Body of pancreas (tissue), 4 donors: Measurements from ENCODE around the gene ABCC4. TPM values are rescaled to one million over a fixed set of nuclear protein-coding genes. Genes with fewer than 3 reads are reported as not detected.

Source experiments
- ATAC-seq: fragments of 150-250 bp; one replicate; pipeline ENCODE4 v1.9.1; 2016
- DNase-seq, 4 donors: peaks; one replicate each; pipeline ENCODE4 v3.0.0-alpha.2; 2019
- H3K27ac ChIP-seq, 4 donors: fragments of 200-600 bp; sonication (generic); 1 replicate in 3 of 4; 2 replicates in 1 of 4; pipeline versions ENCODE4 v1.5.1 to v1.6.1; 2016 to 2019; ENCODE audit warnings: mild to moderate bottlenecking in 1 of 4, mixed read lengths in 1 of 4, moderate library complexity in 1 of 4
- H3K27me3 ChIP-seq, 2 donors: fragments of 200-600 bp; sonication (generic); one replicate each; pipeline ENCODE4 v1.6.0; 2016; ENCODE audit warnings: mild to moderate bottlenecking in 1 of 2
- H3K36me3 ChIP-seq, 2 donors: fragments of 200-600 bp; sonication (generic); replicated peaks in 1 of 2; 2 replicates each; pipeline ENCODE4 v1.5.1; 2016; ENCODE audit warnings: low read depth in 2 of 2; ENCODE audit not compliant: insufficient read depth in 1 of 2
- H3K4me1 ChIP-seq: fragments of 200-600 bp; sonication (generic); one replicate; pipeline ENCODE4 v1.6.0; 2016
- H3K4me3 ChIP-seq, 2 donors: fragments of 200-600 bp; sonication (generic); 1 replicate in 1 of 2; 2 replicates in 1 of 2; pipeline ENCODE4 v1.5.1; 2016 to 2019
- H3K9me3 ChIP-seq, 3 donors: fragments of 200-600 bp; sonication (generic); 1 replicate in 2 of 3; 2 replicates in 1 of 3; pipeline ENCODE4 v1.5.1; 2016
- POLR2A ChIP-seq, 3 donors: fragments of 450-650 bp; IDR thresholded peaks; one replicate each; pipeline ENCODE4 v1.6.1; 2016; ENCODE audit warnings: antibody characterized with exemption in 3 of 3, mild to moderate bottlenecking in 2 of 3
- WGBS, 2 donors: methylation state at CpG; one replicate each; pipeline ENCODE4 v1.1.5; 2017; 5-methylcytosine and 5-hydroxymethylcytosine counted together
- intact Hi-C: fragments of 100-400 bp; cut with DNase I; formaldehyde crosslinking; loops from one replicate; pipeline ENCODE4 v1.15.1; 2023
- total RNA-seq, 2 donors: library from RNA; depleted of rRNA; stranded (reverse); fragments of >200 nt; gene quantifications; one replicate each; pipeline ENCODE4 v1.1.0, GENCODE V29; 2016
- TF ChIP-seq, protein P1 (sequence below), 7 experiments: fragments of 450-650 bp in 4 of 7; fragments of 200-600 bp in 3 of 7; sonication (generic) in 3 of 7; IDR thresholded peaks; one replicate each; pipeline ENCODE4 v1.5.1; 2016 to 2019; ENCODE audit warnings: antibody characterized with exemption in 7 of 7

The ABCC4 gene
- total RNA-seq, 2 donors from 2014 or later: 5.4 to 6.6 TPM

DNA sequence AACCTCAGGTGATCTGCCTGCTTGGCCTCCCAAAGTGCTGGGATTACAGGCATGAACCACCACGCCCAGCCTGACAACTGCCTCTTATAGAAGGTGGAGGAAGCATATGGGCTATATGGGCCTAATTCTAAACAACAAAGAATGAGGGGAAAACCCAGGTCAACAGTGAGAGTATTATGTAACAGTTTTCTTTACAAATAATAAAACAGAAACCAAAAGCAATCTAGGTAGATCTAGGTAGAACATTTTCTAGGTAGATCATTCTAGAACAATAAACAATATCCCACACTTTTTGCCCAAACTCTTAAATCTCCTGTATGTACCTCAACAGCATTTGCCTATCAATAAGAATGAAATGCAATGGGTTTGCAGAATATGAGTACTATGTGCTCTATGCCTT lies 267.4 kb downstream of the ABCC4 start:
- no peak for DNase-seq
- Histone ChIP-seq H3K27ac (no peak overlapping the region), H3K36me3 (no peaks in the 10 kb centered on the region), H3K9me3 (no peaks in the 10 kb centered on the region), H3K4me1 (no peaks in the 10 kb centered on the region), H3K4me3 (no peak overlapping the region), H3K27me3 (no peaks in the 10 kb centered on the region)
- TF ChIP-seq, protein P1, sequence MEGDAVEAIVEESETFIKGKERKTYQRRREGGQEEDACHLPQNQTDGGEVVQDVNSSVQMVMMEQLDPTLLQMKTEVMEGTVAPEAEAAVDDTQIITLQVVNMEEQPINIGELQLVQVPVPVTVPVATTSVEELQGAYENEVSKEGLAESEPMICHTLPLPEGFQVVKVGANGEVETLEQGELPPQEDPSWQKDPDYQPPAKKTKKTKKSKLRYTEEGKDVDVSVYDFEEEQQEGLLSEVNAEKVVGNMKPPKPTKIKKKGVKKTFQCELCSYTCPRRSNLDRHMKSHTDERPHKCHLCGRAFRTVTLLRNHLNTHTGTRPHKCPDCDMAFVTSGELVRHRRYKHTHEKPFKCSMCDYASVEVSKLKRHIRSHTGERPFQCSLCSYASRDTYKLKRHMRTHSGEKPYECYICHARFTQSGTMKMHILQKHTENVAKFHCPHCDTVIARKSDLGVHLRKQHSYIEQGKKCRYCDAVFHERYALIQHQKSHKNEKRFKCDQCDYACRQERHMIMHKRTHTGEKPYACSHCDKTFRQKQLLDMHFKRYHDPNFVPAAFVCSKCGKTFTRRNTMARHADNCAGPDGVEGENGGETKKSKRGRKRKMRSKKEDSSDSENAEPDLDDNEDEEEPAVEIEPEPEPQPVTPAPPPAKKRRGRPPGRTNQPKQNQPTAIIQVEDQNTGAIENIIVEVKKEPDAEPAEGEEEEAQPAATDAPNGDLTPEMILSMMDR (IDR thresholded peaks at IDR 0.05): no peak
- TF ChIP-seq POLR2A (IDR thresholded peaks at IDR 0.05): no peak
- intact Hi-C loops: no loop called here
- WGBS, 2 donors: 100% methylated on average over 1 of the region's 1 CpG
- no peak for ATAC-seq

DNA sequence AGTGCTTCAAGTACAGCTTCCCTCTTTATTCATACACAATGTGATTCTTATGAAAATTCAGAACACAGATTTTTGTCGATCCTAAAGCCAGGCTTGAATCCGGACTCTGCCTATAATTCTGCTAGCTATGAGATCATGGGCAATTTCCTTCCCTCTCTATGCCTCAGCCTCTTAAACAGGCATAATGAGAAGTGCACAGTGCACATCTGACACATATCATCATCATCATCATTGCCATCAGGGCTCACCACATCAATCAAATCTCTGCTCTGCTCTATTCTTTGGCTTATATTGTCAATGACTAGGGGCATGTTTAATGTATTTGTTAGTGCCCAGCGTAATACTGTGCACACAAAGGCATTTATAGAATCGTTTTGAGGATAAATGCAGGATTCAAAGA lies 269.1 kb downstream of the ABCC4 start:
- Histone ChIP-seq H3K27me3 (no peaks in the 10 kb centered on the region), H3K9me3 (no peaks in the 10 kb centered on the region), H3K4me3 (no peak overlapping the region), H3K27ac (no peak overlapping the region), H3K36me3 (no peaks in the 10 kb centered on the region), H3K4me1 (no peaks in the 10 kb centered on the region)
- DNase-seq: no peak
- WGBS, 2 donors: 83 to 85% methylated on average over 4 of the region's 4 CpGs
- intact Hi-C loops: no loop called here
- TF ChIP-seq POLR2A (IDR thresholded peaks at IDR 0.05): no peak
- TF ChIP-seq, protein P1 (IDR thresholded peaks at IDR 0.05): no peak
- no peak for ATAC-seq

DNA sequence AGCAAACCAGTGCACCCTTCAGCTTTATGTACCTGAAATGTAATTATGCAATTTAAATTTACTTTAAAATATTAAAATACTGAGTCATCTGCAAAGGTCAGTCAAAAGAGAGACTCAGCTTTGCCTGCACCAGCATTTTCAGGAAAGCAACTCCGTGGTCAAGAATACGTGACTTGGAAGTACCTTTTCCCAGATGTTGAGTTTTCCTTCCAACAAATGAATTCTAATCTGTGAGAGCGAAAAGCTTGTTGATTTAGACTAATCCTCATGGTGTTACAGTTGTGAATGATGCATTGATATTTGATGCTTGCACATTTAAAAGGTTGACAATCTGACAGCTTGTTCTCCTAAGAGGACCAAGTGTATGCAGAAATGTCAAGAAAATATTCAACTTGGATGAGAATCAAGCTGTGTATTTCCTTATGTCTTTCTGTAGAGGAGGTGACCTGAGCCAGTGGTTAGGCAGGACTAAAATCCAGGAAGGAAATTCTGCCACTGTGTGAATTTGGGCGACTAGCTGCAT lies 270.4 kb downstream of the ABCC4 start:
- H3K27ac ChIP-seq: no peak overlapping the region
- no peaks in the 10 kb centered on the region for H3K4me1 ChIP-seq
- TF ChIP-seq, protein P1 (IDR thresholded peaks at IDR 0.05): no peak
- no peak for TF ChIP-seq POLR2A (IDR thresholded peaks at IDR 0.05)
- H3K4me3 ChIP-seq: no peak overlapping the region
- no peak for DNase-seq
- WGBS, 2 donors: 73 to 78% methylated on average over 4 of the region's 4 CpGs
- no peaks in the 10 kb centered on the region for H3K27me3 ChIP-seq
- H3K9me3 ChIP-seq: no peaks in the 10 kb centered on the region
- intact Hi-C loops: no loop called here
- no peak for ATAC-seq
- H3K36me3 ChIP-seq: no peaks in the 10 kb centered on the region

DNA sequence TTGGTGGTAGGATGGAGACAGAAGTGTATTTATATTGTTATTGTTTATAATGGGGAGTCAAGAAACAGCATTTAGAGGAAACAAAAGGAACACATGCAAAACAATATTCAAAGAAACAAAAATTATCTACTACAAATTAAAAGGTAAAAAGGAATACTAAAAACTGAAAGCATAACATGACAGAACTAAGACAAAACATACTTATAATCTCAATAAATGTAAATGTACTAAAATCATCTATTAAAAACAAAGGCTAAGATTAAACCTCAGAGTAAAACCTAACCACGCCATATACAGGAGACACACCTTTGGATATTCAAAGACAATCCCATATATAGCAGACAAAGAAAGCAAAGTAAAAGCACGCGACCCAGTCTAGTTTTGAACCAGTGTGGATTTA lies 273.6 kb downstream of the ABCC4 start:
- TF ChIP-seq, protein P1 (IDR thresholded peaks at IDR 0.05): no peak
- TF ChIP-seq POLR2A (IDR thresholded peaks at IDR 0.05): no peak
- intact Hi-C loops: no loop called here
- Histone ChIP-seq H3K9me3 (no peaks in the 10 kb centered on the region), H3K27ac (no peak overlapping the region), H3K4me1 (no peaks in the 10 kb centered on the region), H3K4me3 (no peak overlapping the region), H3K27me3 (no peaks in the 10 kb centered on the region), H3K36me3 (no peaks in the 10 kb centered on the region)
- no peak for DNase-seq
- ATAC-seq: no peak
- WGBS, 2 donors: 94 to 95% methylated on average over 3 of the region's 3 CpGs

DNA sequence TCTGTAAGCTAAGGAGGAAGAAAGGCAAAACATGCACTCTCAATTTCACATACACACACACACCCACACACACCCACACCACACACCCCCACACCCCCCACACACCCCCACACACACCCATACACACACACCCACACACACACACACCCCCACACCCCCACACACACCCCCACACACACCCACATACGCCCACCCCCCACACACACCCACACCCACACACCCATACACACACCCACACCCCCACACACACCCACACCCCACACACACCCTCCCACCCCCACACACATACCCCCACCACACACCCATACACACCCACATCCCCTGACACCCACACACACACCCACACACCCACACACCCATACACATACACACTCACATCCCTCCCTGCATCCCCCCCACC lies 276.1 kb downstream of the ABCC4 start:
- ATAC-seq: no peak
- H3K9me3 ChIP-seq: no peaks in the 10 kb centered on the region
- no peak overlapping the region for H3K4me3 ChIP-seq
- TF ChIP-seq POLR2A (IDR thresholded peaks at IDR 0.05): no peak
- TF ChIP-seq, protein P1 (IDR thresholded peaks at IDR 0.05): no peak
- 40% methylated on average over 1 of the region's 1 CpG; no CpG with 5 or more reads in 1 of the 2 donors for WGBS, 2 donors
- no peak overlapping the region for H3K27ac ChIP-seq
- no peak for DNase-seq
- H3K4me1 ChIP-seq: no peaks in the 10 kb centered on the region
- no peaks in the 10 kb centered on the region for H3K27me3 ChIP-seq
- intact Hi-C loops: no loop called here
- no peaks in the 10 kb centered on the region for H3K36me3 ChIP-seq
